T-helper 17 cell (primary cell): ENCODE data around the gene RAET1G. TPM values are rescaled to one million over a fixed set of nuclear protein-coding genes. Genes with fewer than 3 reads are reported as not detected.
"Not testable (repeated sequence)": the region's sequence is repeated elsewhere in the genome, so short reads cannot be mapped to it uniquely, and the experiment has no call there.

ENCODE experiments used
- ATAC-seq: fragments of 150-1000 bp; cut with Tn5 transposase; 2 replicates; pipeline ENCODE4 v1.10.0; 2021; ENCODE audit warnings: mild to moderate bottlenecking, moderate library complexity
- DNase-seq, 3 donors: peaks; one replicate each; pipeline versions ENCODE4 v3.0.0 to v3.0.0-alpha.2; 2020 to 2021
- H3K9me3 ChIP-seq: one replicate; pipeline ENCODE4 v1.7.0; 2013; ENCODE audit warnings: low read length, mild to moderate bottlenecking; ENCODE audit not compliant: control insufficient read depth, poor library complexity, severe bottlenecking
- H3K27ac Mint-ChIP-seq: one replicate; pipeline ENCODE4 v1.8.0; 2022; ENCODE audit warnings: mild to moderate bottlenecking, moderate library complexity, mixed read lengths
- H3K27me3 Mint-ChIP-seq: one replicate; pipeline ENCODE4 v1.8.0; 2022; ENCODE audit warnings: mixed read lengths
- H3K36me3 Mint-ChIP-seq: one replicate; pipeline ENCODE4 v1.8.0; 2022; ENCODE audit warnings: low read depth, mixed read lengths
- H3K4me1 Mint-ChIP-seq: one replicate; pipeline ENCODE4 v1.8.0; 2022; ENCODE audit warnings: mild to moderate bottlenecking, mixed read lengths
- H3K4me3 Mint-ChIP-seq: one replicate; pipeline ENCODE4 v1.8.0; 2022; ENCODE audit warnings: mild to moderate bottlenecking, moderate library complexity, mixed read lengths
- total RNA-seq, 4 donors: library from RNA in 2 of 4; stranded (reverse) in 2 of 4; gene quantifications; one replicate each; pipeline ENCODE4 v1.2.3 and lab custom pipeline; 2022 to 2026

Gene RAET1G
- total RNA-seq, 2 donors from 2014 or later: not detected

- peaks cover 31% of the 10 kb centered on the region for H3K4me1 Mint-ChIP-seq
- peaks cover 4% of the 10 kb centered on the region for H3K36me3 Mint-ChIP-seq
- DNase-seq (no peak), ATAC-seq (peak; percentile 39)
- H3K9me3 ChIP-seq: no peaks in the 10 kb centered on the region
- H3K4me3 Mint-ChIP-seq: peak overlapping the region; percentile 90
- H3K27ac Mint-ChIP-seq: peak overlapping the region; percentile 69
- H3K27me3 Mint-ChIP-seq: peaks cover 90% of the 10 kb centered on the region
These were observed 536 bp upstream of the RAET1G start for GRCh38 chr6:149923327-149923986.

- not testable (repeated sequence) for ATAC-seq
- H3K4me1 Mint-ChIP-seq: peaks cover 33% of the 10 kb centered on the region
These were observed 830 bp downstream of the RAET1G start for GRCh38 chr6:149922091-149922490.

GRCh38 chr6:149921361-149921760 lies 1.6 kb downstream of the RAET1G start:
- DNase-seq: no peak
- H3K27ac Mint-ChIP-seq: no peak overlapping the region
- no peaks in the 10 kb centered on the region for H3K9me3 ChIP-seq
- peaks cover 2% of the 10 kb centered on the region for H3K36me3 Mint-ChIP-seq
- no peak for ATAC-seq
- H3K27me3 Mint-ChIP-seq: peaks cover 83% of the 10 kb centered on the region
- no peak overlapping the region for H3K4me3 Mint-ChIP-seq
- H3K4me1 Mint-ChIP-seq: peaks cover 32% of the 10 kb centered on the region

More at GRCh38 chr6:149922091-149922490, 830 bp downstream of the RAET1G start:
- DNase-seq, H3K27ac Mint-ChIP-seq, H3K9me3 ChIP-seq, H3K36me3 Mint-ChIP-seq: not testable (repeated sequence)
- Mint-ChIP-seq H3K4me3 (peak overlapping the region; percentile 90), H3K27me3 (peaks cover 81% of the 10 kb centered on the region)

- DNase-seq (no peak), ATAC-seq (no peak)
- no peaks in the 10 kb centered on the region for H3K9me3 ChIP-seq
- Mint-ChIP-seq H3K27ac (no peak overlapping the region), H3K36me3 (no peaks in the 10 kb centered on the region), H3K4me1 (peaks cover 26% of the 10 kb centered on the region), H3K4me3 (no peak overlapping the region), H3K27me3 (peaks cover 78% of the 10 kb centered on the region)
These were observed 3.1 kb downstream of the RAET1G start for GRCh38 chr6:149919834-149920225.

- not testable (repeated sequence) for DNase-seq
These were observed 3.6 kb downstream of the RAET1G start for GRCh38 chr6:149919126-149919833.

GRCh38 chr6:149918151-149918905 lies 4.6 kb downstream of the RAET1G start:
- no peaks in the 10 kb centered on the region for H3K9me3 ChIP-seq
- Mint-ChIP-seq H3K27me3 (peaks cover 77% of the 10 kb centered on the region), H3K36me3 (no peaks in the 10 kb centered on the region), H3K27ac (no peak overlapping the region), H3K4me1 (peaks cover 18% of the 10 kb centered on the region), H3K4me3 (no peak overlapping the region)
- no peak for DNase-seq
- ATAC-seq: no peak

More at GRCh38 chr6:149919126-149919833, 3.6 kb downstream of the RAET1G start:
- H3K9me3 ChIP-seq, ATAC-seq, H3K27ac Mint-ChIP-seq, H3K36me3 Mint-ChIP-seq, H3K4me3 Mint-ChIP-seq: not testable (repeated sequence)
- Mint-ChIP-seq H3K4me1 (peaks cover 24% of the 10 kb centered on the region), H3K27me3 (peaks cover 77% of the 10 kb centered on the region)

GRCh38 chr6:149917679-149918078 lies 5.2 kb downstream of the RAET1G start:
- no peaks in the 10 kb centered on the region for H3K36me3 Mint-ChIP-seq
- H3K9me3 ChIP-seq: no peaks in the 10 kb centered on the region
- H3K27ac Mint-ChIP-seq: no peak overlapping the region
- H3K27me3 Mint-ChIP-seq: peaks cover 77% of the 10 kb centered on the region
- no peak for DNase-seq
- no peak for ATAC-seq
- H3K4me1 Mint-ChIP-seq: peaks cover 11% of the 10 kb centered on the region
- H3K4me3 Mint-ChIP-seq: no peak overlapping the region

GRCh38 chr6:149915970-149916865 lies 6.7 kb downstream of the RAET1G start:
- ATAC-seq (no peak), DNase-seq (no peak)
- no peaks in the 10 kb centered on the region for H3K36me3 Mint-ChIP-seq
- peaks cover 66% of the 10 kb centered on the region for H3K27me3 Mint-ChIP-seq
- no peak overlapping the region for H3K27ac Mint-ChIP-seq
- no peaks in the 10 kb centered on the region for H3K9me3 ChIP-seq
- peaks cover 4% of the 10 kb centered on the region for H3K4me1 Mint-ChIP-seq
- no peak overlapping the region for H3K4me3 Mint-ChIP-seq

- no peak overlapping the region for H3K4me3 Mint-ChIP-seq
- H3K27me3 Mint-ChIP-seq: peaks cover 54% of the 10 kb centered on the region
These were observed 9.2 kb downstream of the RAET1G start for GRCh38 chr6:149913540-149914240.

GRCh38 chr6:149913085-149913484 lies 9.8 kb downstream of the RAET1G start:
- DNase-seq (no peak), ATAC-seq (no peak)
- peaks cover 49% of the 10 kb centered on the region for H3K27me3 Mint-ChIP-seq
- H3K4me3 Mint-ChIP-seq: no peak overlapping the region
- no peak overlapping the region for H3K27ac Mint-ChIP-seq
- H3K9me3 ChIP-seq: no peaks in the 10 kb centered on the region
- H3K36me3 Mint-ChIP-seq: no peaks in the 10 kb centered on the region
- no peaks in the 10 kb centered on the region for H3K4me1 Mint-ChIP-seq

More at GRCh38 chr6:149913540-149914240, 9.2 kb downstream of the RAET1G start:
- H3K36me3 Mint-ChIP-seq: no peaks in the 10 kb centered on the region
- no peak overlapping the region for H3K27ac Mint-ChIP-seq
- DNase-seq (no peak), ATAC-seq (no peak)
- H3K4me1 Mint-ChIP-seq: peaks cover 4% of the 10 kb centered on the region
- H3K9me3 ChIP-seq: no peaks in the 10 kb centered on the region

GRCh38 chr6:149912680-149913079 lies 10.2 kb downstream of the RAET1G start:
- not testable (repeated sequence) for H3K36me3 Mint-ChIP-seq, H3K27ac Mint-ChIP-seq, ATAC-seq, H3K4me3 Mint-ChIP-seq, H3K9me3 ChIP-seq, H3K4me1 Mint-ChIP-seq, DNase-seq
- peaks cover 49% of the 10 kb centered on the region for H3K27me3 Mint-ChIP-seq

GRCh38 chr6:149910721-149911151 lies 12.2 kb downstream of the RAET1G start:
- H3K27ac Mint-ChIP-seq: no peak overlapping the region
- no peak for DNase-seq
- no peaks in the 10 kb centered on the region for H3K36me3 Mint-ChIP-seq
- ATAC-seq: no peak
- H3K4me1 Mint-ChIP-seq: no peaks in the 10 kb centered on the region
- peaks cover 38% of the 10 kb centered on the region for H3K27me3 Mint-ChIP-seq
- no peak overlapping the region for H3K4me3 Mint-ChIP-seq
- H3K9me3 ChIP-seq: no peaks in the 10 kb centered on the region
